GM10266 (cell line): ENCODE measurements around the gene KDM4C.

Experiments used
- DNase-seq: peaks from one replicate; pipeline ENCODE4 v3.0.0; 2012; ENCODE audit errors: extremely low spot score
- CTCF ChIP-seq: IDR thresholded peaks from 2 replicates; pipeline ENCODE4 v1.5.1; 2012; ENCODE audit warnings: mild to moderate bottlenecking, low read depth; ENCODE audit not compliant: control insufficient read depth, insufficient read depth; ENCODE audit errors: missing control alignments

KDM4C gene

GRCh38 chr9:6923086-6923485 lies 165.3 kb downstream of the KDM4C start:
- TF ChIP-seq CTCF = no peak
- no peak for DNase-seq

- TF ChIP-seq CTCF = no peak
- no peak for DNase-seq
Observed at GRCh38 chr9:6924149-6924548, 166.4 kb downstream of the KDM4C start.

- no peak for TF ChIP-seq CTCF
- DNase-seq = no peak
Observed at GRCh38 chr9:6924988-6925563, 167.3 kb downstream of the KDM4C start.

- DNase-seq = no peak
- no peak for TF ChIP-seq CTCF
Observed at GRCh38 chr9:6925836-6926235, 168.1 kb downstream of the KDM4C start.

- no peak for TF ChIP-seq CTCF
- no peak for DNase-seq
Observed at GRCh38 chr9:6926436-6926835, 168.7 kb downstream of the KDM4C start.

- no peak for DNase-seq
- no peak for TF ChIP-seq CTCF
Observed at GRCh38 chr9:6927838-6928237, 170.1 kb downstream of the KDM4C start.

- no peak for TF ChIP-seq CTCF
- no peak for DNase-seq
Observed at GRCh38 chr9:6928863-6929262, 171.1 kb downstream of the KDM4C start.
